Tibial nerve (tissue), 4 donors: ENCODE measurements around the gene PCDHGB6. TPM values are rescaled to one million over a fixed set of nuclear protein-coding genes. Genes with fewer than 3 reads are reported as not detected.
"Not testable (repeated sequence)": the region's sequence is repeated elsewhere in the genome, so short reads cannot be mapped to it uniquely, and the experiment has no call there.

Source experiments
- DNase-seq, 2 donors: peaks; one replicate each; pipeline ENCODE4 v3.0.0-alpha.2; 2019; ENCODE audit warnings: low spot score in 2 of 2
- H3K27ac ChIP-seq, 4 donors: fragments of 200-600 bp; sonication (generic) in 3 of 4; one replicate each; pipeline ENCODE4 v1.5.1; 2017 to 2019; ENCODE audit warnings: mild to moderate bottlenecking in 1 of 4
- H3K27me3 ChIP-seq, 2 donors: fragments of 200-600 bp; sonication (generic) in 1 of 2; one replicate each; pipeline versions ENCODE4 v1.5.1 to v1.6.0; 2017 to 2019
- H3K36me3 ChIP-seq, 3 donors: fragments of 200-600 bp; sonication (generic); one replicate each; pipeline ENCODE4 v1.5.1; 2018 to 2019
- H3K4me1 ChIP-seq, 4 donors: fragments of 200-600 bp; sonication (generic) in 3 of 4; one replicate each; pipeline ENCODE4 v1.5.1; 2017 to 2019
- H3K4me3 ChIP-seq, 4 donors: fragments of 200-600 bp; sonication (generic) in 3 of 4; one replicate each; pipeline ENCODE4 v1.5.1; 2017 to 2019; ENCODE audit warnings: mild to moderate bottlenecking in 1 of 4, moderate library complexity in 1 of 4
- H3K9me3 ChIP-seq, 4 donors: fragments of 200-600 bp; sonication (generic) in 3 of 4; one replicate each; pipeline ENCODE4 v1.5.1; 2017 to 2019
- EP300 ChIP-seq, 2 donors: sonication (generic); formaldehyde crosslinking; IDR thresholded peaks; one replicate each; pipeline ENCODE4 v1.6.1; 2017; ENCODE audit warnings: antibody characterized with exemption in 2 of 2, mild to moderate bottlenecking in 1 of 2
- POLR2A ChIP-seq, 2 donors: fragments of 450-650 bp; IDR thresholded peaks; one replicate each; pipeline ENCODE4 v1.6.1; 2017; ENCODE audit warnings: antibody characterized with exemption in 2 of 2, mild to moderate bottlenecking in 2 of 2, moderate library complexity in 2 of 2
- WGBS, 2 donors: methylation state at CpG; one replicate each; pipeline ENCODE4 v1.1.5; 2018; 5-methylcytosine and 5-hydroxymethylcytosine counted together
- total RNA-seq, 4 donors: library from RNA; depleted of rRNA; stranded (reverse); fragments of >200 nt; gene quantifications; one replicate each; pipeline ENCODE4 v1.1.0, GENCODE V29; 2016
- TF ChIP-seq, protein P1 (sequence below), 5 experiments: fragments of 200-600 bp in 3 of 5; fragments of 450-650 bp in 2 of 5; sonication (generic) in 3 of 5; IDR thresholded peaks; one replicate each; pipeline ENCODE4 v1.5.1; 2016 to 2019; ENCODE audit warnings: antibody characterized with exemption in 5 of 5, mild to moderate bottlenecking in 3 of 5, moderate library complexity in 2 of 5

The PCDHGB6 gene
- total RNA-seq, 4 donors from 2014 or later: 9.2 to 16.8 (median 13.9) TPM

DNA sequence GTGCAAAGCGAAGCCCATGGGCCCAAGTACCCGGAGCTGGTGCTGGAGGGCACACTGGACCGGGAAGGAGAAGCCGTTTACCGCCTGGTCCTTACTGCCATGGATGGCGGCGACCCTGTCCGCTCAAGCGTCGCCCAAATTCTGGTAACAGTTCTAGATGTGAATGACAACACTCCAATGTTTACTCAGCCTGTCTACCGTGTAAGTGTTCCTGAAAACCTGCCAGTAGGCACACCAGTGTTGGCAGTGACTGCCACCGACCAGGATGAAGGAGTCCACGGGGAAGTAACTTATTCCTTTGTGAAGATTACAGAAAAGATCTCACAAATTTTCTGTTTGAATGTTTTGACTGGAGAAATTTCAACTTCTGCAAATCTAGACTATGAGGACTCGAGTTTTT lies 33.2 kb upstream of the PCDHGB6 start:
- TF ChIP-seq, protein P1, sequence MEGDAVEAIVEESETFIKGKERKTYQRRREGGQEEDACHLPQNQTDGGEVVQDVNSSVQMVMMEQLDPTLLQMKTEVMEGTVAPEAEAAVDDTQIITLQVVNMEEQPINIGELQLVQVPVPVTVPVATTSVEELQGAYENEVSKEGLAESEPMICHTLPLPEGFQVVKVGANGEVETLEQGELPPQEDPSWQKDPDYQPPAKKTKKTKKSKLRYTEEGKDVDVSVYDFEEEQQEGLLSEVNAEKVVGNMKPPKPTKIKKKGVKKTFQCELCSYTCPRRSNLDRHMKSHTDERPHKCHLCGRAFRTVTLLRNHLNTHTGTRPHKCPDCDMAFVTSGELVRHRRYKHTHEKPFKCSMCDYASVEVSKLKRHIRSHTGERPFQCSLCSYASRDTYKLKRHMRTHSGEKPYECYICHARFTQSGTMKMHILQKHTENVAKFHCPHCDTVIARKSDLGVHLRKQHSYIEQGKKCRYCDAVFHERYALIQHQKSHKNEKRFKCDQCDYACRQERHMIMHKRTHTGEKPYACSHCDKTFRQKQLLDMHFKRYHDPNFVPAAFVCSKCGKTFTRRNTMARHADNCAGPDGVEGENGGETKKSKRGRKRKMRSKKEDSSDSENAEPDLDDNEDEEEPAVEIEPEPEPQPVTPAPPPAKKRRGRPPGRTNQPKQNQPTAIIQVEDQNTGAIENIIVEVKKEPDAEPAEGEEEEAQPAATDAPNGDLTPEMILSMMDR (IDR thresholded peaks at IDR 0.05): no peak
- TF ChIP-seq POLR2A (IDR thresholded peaks at IDR 0.05) (no peak), EP300 (IDR thresholded peaks at IDR 0.05) (no peak)
- 58 to 68% methylated on average over 14 of the region's 14 CpGs for WGBS, 2 donors
- H3K36me3 ChIP-seq: peaks cover 0 to 35% (median 0%) of the 10 kb centered on the region in 3 donors
- H3K4me3 ChIP-seq: no peak overlapping the region
- no peaks in the 10 kb centered on the region for H3K27me3 ChIP-seq
- DNase-seq: no peak
- H3K27ac ChIP-seq: no peak overlapping the region
- H3K9me3 ChIP-seq: peaks cover 0 to 99% (median 51%) of the 10 kb centered on the region in 4 donors
- H3K4me1 ChIP-seq: no peaks in the 10 kb centered on the region

DNA sequence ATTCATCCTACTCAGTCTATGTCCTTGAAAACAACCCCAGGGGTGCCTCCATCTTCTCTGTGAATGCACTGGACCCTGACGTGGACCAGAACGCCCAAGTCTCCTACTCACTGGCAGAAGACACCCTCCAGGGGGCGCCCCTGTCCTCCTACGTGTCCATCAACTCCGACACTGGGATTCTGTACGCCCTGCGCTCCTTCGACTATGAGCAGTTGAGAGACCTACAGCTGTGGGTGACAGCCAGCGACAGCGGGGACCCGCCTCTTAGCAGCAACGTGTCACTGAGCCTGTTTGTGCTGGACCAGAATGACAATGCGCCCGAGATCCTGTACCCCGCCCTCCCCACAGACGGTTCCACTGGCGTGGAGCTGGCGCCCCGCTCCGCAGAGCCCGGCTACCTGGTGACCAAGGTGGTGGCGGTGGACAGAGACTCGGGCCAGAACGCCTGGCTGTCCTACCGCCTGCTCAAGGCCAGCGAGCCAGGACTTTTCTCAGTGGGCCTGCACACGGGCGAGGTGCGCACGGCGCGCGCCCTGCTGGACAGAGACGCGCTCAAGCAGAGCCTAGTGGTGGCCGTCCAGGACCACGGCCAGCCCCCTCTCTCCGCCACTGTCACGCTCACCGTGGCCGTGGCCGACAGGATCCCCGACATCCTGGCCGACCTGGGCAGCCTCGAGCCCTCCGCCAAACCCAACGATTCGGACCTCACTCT lies 32.2 kb upstream of the PCDHGB6 start:
- Histone ChIP-seq H3K9me3 (peaks cover 0 to 99% (median 48%) of the 10 kb centered on the region in 4 donors), H3K36me3 (peaks cover 0 to 31% (median 0%) of the 10 kb centered on the region in 3 donors)
- not testable (repeated sequence) for H3K27me3 ChIP-seq, H3K4me3 ChIP-seq, DNase-seq, H3K4me1 ChIP-seq, H3K27ac ChIP-seq
- WGBS, 2 donors: 38 to 63% methylated on average over 12 to 37 of the region's 48 CpGs

- Histone ChIP-seq H3K36me3 (peaks cover 0 to 40% (median 0%) of the 10 kb centered on the region in 3 donors), H3K9me3 (peaks cover 0 to 100% (median 48%) of the 10 kb centered on the region in 4 donors)
- WGBS, 2 donors: 19 to 20% methylated on average over 32 to 36 of the region's 37 CpGs
Observed at GRCh38 chr5:141382469-141383294, 25.1 kb upstream of the PCDHGB6 start, which contains the start of gene PCDHGA7. Gene PCDHGA7, plus strand, starts transcription at chr5:141382742. Its CDS starts 158 bp downstream, at chr5:141382900.

DNA sequence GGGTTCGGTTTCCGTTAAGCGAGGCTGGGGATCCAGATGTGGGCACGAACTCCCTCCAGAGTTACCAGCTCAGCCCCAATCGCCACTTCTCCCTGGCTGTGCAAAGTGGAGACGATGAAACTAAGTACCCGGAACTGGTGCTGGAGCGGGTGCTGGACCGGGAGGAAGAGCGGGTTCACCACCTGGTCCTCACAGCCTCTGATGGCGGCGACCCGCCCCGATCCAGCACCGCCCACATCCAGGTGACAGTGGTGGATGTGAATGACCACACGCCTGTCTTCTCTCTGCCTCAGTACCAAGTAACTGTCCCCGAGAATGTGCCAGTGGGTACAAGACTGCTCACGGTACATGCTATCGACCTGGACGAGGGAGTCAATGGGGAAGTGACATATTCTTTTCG lies 24.5 kb upstream of the PCDHGB6 start:
- H3K4me3 ChIP-seq: no peak overlapping the region
- H3K27me3 ChIP-seq: no peaks in the 10 kb centered on the region
- DNase-seq: no peak
- no peak overlapping the region for H3K27ac ChIP-seq
- H3K9me3 ChIP-seq: peaks cover 0 to 97% (median 46%) of the 10 kb centered on the region in 4 donors
- H3K36me3 ChIP-seq: peaks cover 0 to 40% (median 0%) of the 10 kb centered on the region in 3 donors
- no peaks in the 10 kb centered on the region for H3K4me1 ChIP-seq
- WGBS, 2 donors: 37 to 48% methylated on average over 21 of the region's 21 CpGs
- TF ChIP-seq POLR2A (IDR thresholded peaks at IDR 0.05) (no peak), EP300 (IDR thresholded peaks at IDR 0.05) (no peak)
- TF ChIP-seq, protein P1 (IDR thresholded peaks at IDR 0.05): no peak

More at GRCh38 chr5:141382469-141383294, 25.1 kb upstream of the PCDHGB6 start, which contains the start of gene PCDHGA7:
- H3K4me1 ChIP-seq: no peaks in the 10 kb centered on the region
- H3K27ac ChIP-seq: no peak within 1 kb of the TSS
- no peak for DNase-seq
- TF ChIP-seq EP300 (IDR thresholded peaks at IDR 0.05): no peak
- TF ChIP-seq POLR2A (IDR thresholded peaks at IDR 0.05): no peak
- TF ChIP-seq, protein P1 (IDR thresholded peaks at IDR 0.05): no peak
- H3K4me3 ChIP-seq: peak within 1 kb of the TSS in 1 of 4 donors; percentile 21
- no peaks in the 10 kb centered on the region for H3K27me3 ChIP-seq

DNA sequence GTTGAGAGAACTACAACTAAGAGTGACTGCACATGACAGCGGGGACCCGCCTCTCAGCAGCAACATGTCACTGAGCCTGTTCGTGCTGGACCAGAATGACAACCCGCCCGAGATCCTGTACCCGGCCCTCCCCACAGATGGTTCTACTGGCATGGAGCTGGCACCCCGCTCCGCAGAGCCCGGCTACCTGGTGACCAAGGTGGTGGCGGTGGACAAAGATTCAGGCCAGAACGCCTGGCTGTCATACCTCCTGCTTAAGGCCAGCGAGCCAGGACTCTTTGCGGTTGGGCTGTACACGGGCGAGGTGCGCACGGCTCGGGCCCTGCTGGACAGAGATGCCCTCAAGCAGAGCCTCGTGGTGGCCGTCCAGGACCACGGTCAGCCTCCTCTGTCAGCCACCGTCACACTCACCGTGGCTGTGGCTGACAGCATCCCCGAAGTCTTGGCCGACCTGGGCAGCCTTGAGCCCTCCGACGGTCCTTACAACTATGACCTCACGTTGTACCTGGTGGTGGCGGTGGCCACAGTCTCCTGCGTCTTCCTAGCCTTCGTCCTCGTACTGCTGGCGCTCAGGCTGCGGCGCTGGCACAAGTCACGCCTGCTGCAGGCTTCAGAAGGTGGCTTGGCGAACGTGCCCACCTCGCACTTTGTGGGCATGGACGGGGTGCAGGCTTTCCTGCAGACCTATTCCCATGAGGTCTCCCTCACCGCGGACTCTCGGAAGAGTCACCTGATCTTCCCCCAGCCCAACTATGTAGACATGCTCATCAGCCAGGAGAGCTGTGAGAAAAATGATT lies 23.2 kb upstream of the PCDHGB6 start:
- DNase-seq: no peak
- H3K27me3 ChIP-seq: no peaks in the 10 kb centered on the region
- H3K27ac ChIP-seq: no peak overlapping the region
- TF ChIP-seq POLR2A (IDR thresholded peaks at IDR 0.05) (no peak), EP300 (IDR thresholded peaks at IDR 0.05) (no peak)
- TF ChIP-seq, protein P1 (IDR thresholded peaks at IDR 0.05): no peak
- peaks cover 0 to 45% (median 0%) of the 10 kb centered on the region in 3 donors for H3K36me3 ChIP-seq
- WGBS, 2 donors: 47 to 58% methylated on average over 34 to 37 of the region's 43 CpGs
- no peak overlapping the region for H3K4me3 ChIP-seq
- H3K9me3 ChIP-seq: peaks cover 0 to 97% (median 48%) of the 10 kb centered on the region in 4 donors
- no peaks in the 10 kb centered on the region for H3K4me1 ChIP-seq
